Lower leg skin (tissue), 4 donors: ENCODE results near the gene CSMD2. TPM values are rescaled to one million over a fixed set of nuclear protein-coding genes. Genes with fewer than 3 reads are reported as not detected.
A peak's percentile ranks its signal among the peaks of the same experiment; 100 is the strongest.

ENCODE experiments used
- DNase-seq, 2 donors: peaks; one replicate each; pipeline ENCODE4 v3.0.0-alpha.2; 2019; ENCODE audit warnings: low spot score in 2 of 2
- H3K4me3 ChIP-seq: fragments of 200-600 bp; sonication (generic); 2 replicates; pipeline ENCODE4 v1.5.1; 2017; ENCODE audit warnings: mild to moderate bottlenecking, low read depth; ENCODE audit not compliant: poor library complexity, severe bottlenecking
- CTCF ChIP-seq, 3 donors: fragments of 450-650 bp; IDR thresholded peaks; one replicate each; pipeline ENCODE4 v1.5.1; 2016; ENCODE audit warnings: antibody characterized with exemption in 3 of 3, mild to moderate bottlenecking in 3 of 3, moderate library complexity in 2 of 3
- POLR2A ChIP-seq, 2 donors: fragments of 450-650 bp; IDR thresholded peaks; one replicate each; pipeline ENCODE4 v1.6.1; 2016 to 2017; ENCODE audit warnings: antibody characterized with exemption in 2 of 2, mild to moderate bottlenecking in 1 of 2, moderate library complexity in 1 of 2
- WGBS, 2 donors: methylation state at CpG; one replicate each; pipeline ENCODE4 v1.1.5; 2018; 5-methylcytosine and 5-hydroxymethylcytosine counted together
- intact Hi-C: fragments of 100-400 bp; cut with DNase I; formaldehyde crosslinking; loops from one replicate; pipeline ENCODE4 v1.15.0; 2023; ENCODE audit warnings: low total_unique reads
- total RNA-seq, 4 donors: library from RNA; depleted of rRNA; stranded (reverse); fragments of >200 nt; gene quantifications; one replicate each; pipeline ENCODE4 v1.1.0, GENCODE V29; 2016

The CSMD2 gene
- total RNA-seq, 4 donors from 2014 or later: 0.11 to 1.0 TPM; not detected in 2

GRCh38 chr1:33791251-33791650 lies 373.8 kb downstream of the CSMD2 start:
- 93 to 98% methylated on average over 2 of the region's 2 CpGs for WGBS, 2 donors
- TF ChIP-seq POLR2A (IDR thresholded peaks at IDR 0.05): no peak
- no peak for TF ChIP-seq CTCF (IDR thresholded peaks at IDR 0.05)
- H3K4me3 ChIP-seq: no peak overlapping the region
- intact Hi-C loops: no loop called here
- peak in 1 of 2 donors; percentile 39 for DNase-seq

DNA sequence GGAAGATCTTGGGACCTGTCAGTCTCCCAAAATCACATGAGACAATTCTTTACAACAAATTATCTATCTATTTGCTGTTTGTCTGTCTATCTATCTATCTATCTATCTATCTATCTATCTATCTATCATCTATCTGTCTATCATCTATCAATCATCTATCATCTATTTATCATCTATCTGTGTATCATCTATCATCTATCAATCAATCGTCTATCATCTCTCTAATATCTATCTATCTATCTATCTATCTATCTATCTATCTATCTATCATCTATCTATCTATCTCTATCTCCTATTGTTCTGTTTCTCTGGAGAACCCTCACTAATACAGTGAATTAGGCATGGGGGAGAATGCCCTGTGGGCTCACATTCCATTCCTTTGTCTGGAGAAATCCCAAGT lies 374.5 kb downstream of the CSMD2 start:
- intact Hi-C loops: no loop called here
- 86 to 92% methylated on average over 1 of the region's 1 CpG for WGBS, 2 donors
- no peak overlapping the region for H3K4me3 ChIP-seq
- no peak for DNase-seq
- TF ChIP-seq POLR2A (IDR thresholded peaks at IDR 0.05) (no peak), CTCF (IDR thresholded peaks at IDR 0.05) (no peak)

GRCh38 chr1:33784876-33785275 lies 380.2 kb downstream of the CSMD2 start:
- WGBS, 2 donors: 93 to 96% methylated on average over 3 of the region's 3 CpGs
- no peak for TF ChIP-seq POLR2A (IDR thresholded peaks at IDR 0.05)
- no peak for TF ChIP-seq CTCF (IDR thresholded peaks at IDR 0.05)
- DNase-seq: peak in 1 of 2 donors; percentile 1
- H3K4me3 ChIP-seq: no peak overlapping the region
- intact Hi-C loops: no loop called here

DNA sequence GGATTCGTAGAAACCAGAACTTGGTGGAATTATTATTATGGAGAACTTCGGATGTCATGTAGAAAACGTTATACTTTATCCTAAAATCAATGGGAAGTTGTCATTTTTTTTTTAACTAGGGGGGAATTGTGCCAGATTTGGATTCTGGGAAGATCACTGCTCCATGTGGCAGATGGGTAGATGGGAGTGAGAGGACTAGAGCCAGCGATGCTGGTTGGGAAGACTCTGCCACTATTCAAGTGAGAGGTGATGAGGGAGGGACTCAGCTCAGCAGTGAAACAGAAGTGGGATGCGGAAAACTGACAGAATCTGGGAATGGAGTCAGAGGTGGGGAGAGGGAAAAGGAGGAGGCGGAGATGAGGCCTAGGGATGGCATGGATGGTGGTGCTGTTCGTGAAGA lies 382.3 kb downstream of the CSMD2 start:
- 86 to 94% methylated on average over 7 of the region's 7 CpGs for WGBS, 2 donors
- peak in 1 of 2 donors; percentile 3 for DNase-seq
- no peak for TF ChIP-seq CTCF (IDR thresholded peaks at IDR 0.05)
- no peak for TF ChIP-seq POLR2A (IDR thresholded peaks at IDR 0.05)
- intact Hi-C loops: no loop called here
- H3K4me3 ChIP-seq: no peak overlapping the region

DNA sequence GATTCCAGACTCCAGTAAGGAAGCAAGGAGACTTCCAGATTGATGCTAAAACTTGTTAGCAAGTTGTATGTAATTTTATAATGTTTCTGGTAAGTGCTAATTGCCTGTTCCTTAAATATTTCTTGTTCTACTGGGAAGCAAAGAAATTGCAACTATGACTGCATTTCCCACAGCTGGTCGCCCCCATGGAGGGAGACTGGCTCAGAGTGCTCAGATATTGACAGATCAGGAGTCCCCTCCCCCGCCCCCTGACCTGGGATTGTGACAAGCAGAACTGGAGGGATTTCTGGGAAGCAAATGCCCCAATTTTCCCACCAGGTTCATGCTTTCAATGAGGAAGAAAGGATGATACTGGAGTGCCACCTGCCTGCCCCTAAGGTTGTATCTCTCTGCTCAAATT lies 383.4 kb downstream of the CSMD2 start:
- 75 to 92% methylated on average over 2 of the region's 2 CpGs for WGBS, 2 donors
- TF ChIP-seq CTCF (IDR thresholded peaks at IDR 0.05) (no peak), POLR2A (IDR thresholded peaks at IDR 0.05) (no peak)
- no peak for DNase-seq
- H3K4me3 ChIP-seq: no peak overlapping the region
- intact Hi-C loops: no loop called here

GRCh38 chr1:33777337-33777736 lies 387.7 kb downstream of the CSMD2 start:
- 79 to 82% methylated on average over 4 of the region's 4 CpGs for WGBS, 2 donors

More at GRCh38 chr1:33777337-33777736, 387.7 kb downstream of the CSMD2 start:
- H3K4me3 ChIP-seq: no peak overlapping the region
- TF ChIP-seq CTCF (IDR thresholded peaks at IDR 0.05) (no peak), POLR2A (IDR thresholded peaks at IDR 0.05) (no peak)
- DNase-seq: no peak
- intact Hi-C loops: no loop called here
